D721Med (cell line): ENCODE results near the gene PLXND1.
A peak's percentile ranks its signal among the peaks of the same experiment; 100 is the strongest.

Source experiments
- DNase-seq: peaks from one replicate; pipeline ENCODE4 v3.0.0; 2011; ENCODE audit warnings: low spot score; ENCODE audit not compliant: insufficient read length
- FAIRE-seq: peaks from 2 replicates; lab custom pipeline; 2011; peaks lifted over from hg19 to GRCh38; lab: Jason Lieb, UNC
- CTCF ChIP-seq: IDR thresholded peaks from 2 replicates; pipeline ENCODE4 v1.5.1; 2012; ENCODE audit warnings: mild to moderate bottlenecking, control low read depth; ENCODE audit not compliant: insufficient read depth; ENCODE audit errors: missing control alignments

Gene PLXND1

GRCh38 chr3:129606636-129607390 lies at the start of gene PLXND1:
PLXND1 (minus strand) TSS chr3:129606676; CDS start chr3:129606639, 37 bp downstream.
- FAIRE-seq (no peak), DNase-seq (peak; percentile 94)

GRCh38 chr3:129655291-129655700 lies 48.8 kb upstream of the PLXND1 start:
- DNase-seq = no peak
- no peak for FAIRE-seq
- TF ChIP-seq CTCF = no peak

More at GRCh38 chr3:129606636-129607390, at the start of gene PLXND1:
- TF ChIP-seq CTCF = no peak

GRCh38 chr3:129654131-129654530 lies 47.7 kb upstream of the PLXND1 start:
- FAIRE-seq = no peak
- no peak for TF ChIP-seq CTCF
- DNase-seq = no peak

- FAIRE-seq = no peak
- no peak for TF ChIP-seq CTCF
- no peak for DNase-seq
These were observed 46.5 kb upstream of the PLXND1 start for GRCh38 chr3:129653019-129653418.

GRCh38 chr3:129651435-129652202 lies 45.1 kb upstream of the PLXND1 start:
- no peak for TF ChIP-seq CTCF
- no peak for DNase-seq
- FAIRE-seq = no peak

GRCh38 chr3:129650256-129650872 lies 43.9 kb upstream of the PLXND1 start:
- no peak for DNase-seq
- TF ChIP-seq CTCF = peak; percentile 84
- FAIRE-seq = no peak

GRCh38 chr3:129648391-129648790 lies 41.9 kb upstream of the PLXND1 start:
- FAIRE-seq (no peak), DNase-seq (no peak)
- no peak for TF ChIP-seq CTCF
